K562 (cell line): ENCODE measurements around the gene TIMM10. TPM values are rescaled to one million over a fixed set of nuclear protein-coding genes. Genes with fewer than 3 reads are reported as not detected.

Source experiments
- ATF4 ChIP-seq: fragments of 450-650 bp; formaldehyde crosslinking; IDR thresholded peaks from 2 replicates; pipeline ENCODE4 v1.4.0; 2022; ENCODE audit warnings: mild to moderate bottlenecking, moderate library complexity
- EP300 ChIP-seq: IDR thresholded peaks from 2 replicates; pipeline ENCODE4 v1.6.1; 2012; ENCODE audit warnings: low read length, improper control_type of control experiment
- HDAC2 ChIP-seq: fragments of 450-650 bp; IDR thresholded peaks from 2 replicates; pipeline ENCODE4 v1.6.1; 2016; ENCODE audit warnings: mild to moderate bottlenecking
- KLF1 ChIP-seq: fragments of 450-650 bp; IDR thresholded peaks from 2 replicates; pipeline ENCODE4 v1.6.1; 2016; ENCODE audit warnings: missing genetic modification characterization, missing compliant biosample characterization
- MAX ChIP-seq: sonication (generic); formaldehyde crosslinking; IDR thresholded peaks from 2 replicates; pipeline ENCODE4 v1.9.0; 2022; ENCODE audit warnings: mild to moderate bottlenecking, missing genetic modification reagents
- MGA ChIP-seq: fragments of 450-650 bp; IDR thresholded peaks from 2 replicates; pipeline ENCODE4 v1.6.1; 2016; ENCODE audit warnings: mild to moderate bottlenecking, moderate library complexity
- MIER1 ChIP-seq: fragments of 450-650 bp; IDR thresholded peaks from 2 replicates; pipeline ENCODE4 v1.6.1; 2016; ENCODE audit warnings: antibody characterized with exemption, mild to moderate bottlenecking, low read depth
- NR2C1 ChIP-seq, 2 experiments: fragments of 450-650 bp; IDR thresholded peaks; 2 replicates each; pipeline ENCODE4 v1.6.1; 2017; ENCODE audit warnings: mild to moderate bottlenecking in 2 of 2, antibody characterized with exemption in 1 of 2, inconsistent platforms in 1 of 2, missing compliant biosample characterization in 1 of 2, missing genetic modification characterization in 1 of 2
- PHF8 ChIP-seq: fragments of 200-600 bp; sonication (generic); IDR thresholded peaks from 2 replicates; pipeline ENCODE4 v1.6.1; 2012; ENCODE audit warnings: mixed run types, mild to moderate bottlenecking, inconsistent platforms, low read length, moderate library complexity, borderline replicate concordance
- POLR2A ChIP-seq: fragments of 450-650 bp; conservative IDR thresholded peaks from 2 replicates; pipeline ENCODE4 v1.6.1; 2016
- SIN3A ChIP-seq, 2 experiments: fragments of 150-350 bp in 1 of 2; IDR thresholded peaks; 2 replicates each; pipeline ENCODE4 v1.6.1; 2011 to 2016; ENCODE audit warnings: borderline replicate concordance in 2 of 2, low read depth in 2 of 2, low read length in 2 of 2, mild to moderate bottlenecking in 2 of 2, moderate library complexity in 2 of 2; ENCODE audit not compliant: control insufficient read depth in 1 of 2
- ZBTB7A ChIP-seq: IDR thresholded peaks from 2 replicates; pipeline ENCODE4 v1.6.1; 2011; ENCODE audit warnings: low read depth, mild to moderate bottlenecking, low read length, moderate library complexity, borderline replicate concordance; ENCODE audit not compliant: control insufficient read depth
- ZNF76 ChIP-seq: fragments of 250-450 bp; sonication (Bioruptor Pico); IDR thresholded peaks from 2 replicates; pipeline ENCODE4 v1.4.0; 2020; ENCODE audit warnings: mild to moderate bottlenecking, moderate library complexity, borderline replicate concordance
- polyA plus RNA-seq, 8 experiments: library from polyadenylated mRNA; depleted of rRNA in 4 of 8; stranded (reverse) in 5 of 8; unstranded in 3 of 8; fragments of >200 nt; fragmentation: Nextera tagmentation in 2 of 8; fragmentation: Illumina TruSeq in 1 of 8; extraction: Ambion mirVana in 2 of 8; extraction: Trizol in 1 of 8; gene quantifications; 2 replicates each; pipeline versions ENCODE4 v1.2.1 to v1.2.3, GENCODE V29; 2011 to 2014; ENCODE audit warnings: inconsistent platforms in 1 of 8, missing spikeins in 1 of 8
- total RNA-seq, 7 experiments: library from RNA; depleted of rRNA in 6 of 7; stranded (reverse); fragments of >200 nt in 6 of 7; fragmentation: Illumina TruSeq in 2 of 7; extraction: Trizol in 2 of 7; gene quantifications; 2 replicates each; pipeline versions ENCODE4 v1.2.1 to v1.2.3, GENCODE V29; 2011 to 2021; ENCODE audit warnings: low replicate concordance in 1 of 7

TIMM10 gene
- total and polyA plus RNA-seq, 9 of the 15 experiments (the other 6 are each of a cell fraction or from before 2014, with no cell fraction given) = 109 to 553 (median 172) TPM

GRCh38 chr11:57514538-57515331 is 15.8 kb downstream of the TIMM10 start (continued):
- TF ChIP-seq MGA = peak; percentile 80
- peak; percentile 76 for TF ChIP-seq ZBTB7A
- peak; percentile 50; the same call in 1 of the 2 replicates for TF ChIP-seq NR2C1 (IDR thresholded peaks at IDR 0.05)
- TF ChIP-seq NR2C1 (tag; IDR thresholded peaks at IDR 0.05) = no peak
- TF ChIP-seq EP300 = peak; percentile 3; the same call in 1 of the 2 replicates
- peak; percentile 46; the same call in 1 of the 2 replicates for TF ChIP-seq POLR2A
- peak; percentile 65; the same call in 1 of the 2 replicates for TF ChIP-seq MAX (CRISPR knock-in tag)
- no peak for TF ChIP-seq ATF4 (CRISPR knock-in tag)
- peak; percentile 46; the same call in 1 of the 2 replicates for TF ChIP-seq PHF8
- peak; percentile 20 to 24; a peak in 2 of 4 replicates for TF ChIP-seq SIN3A (IDR thresholded peaks at IDR 0.05; ENCODE audit: borderline replicate concordance in 2 of 2, control insufficient read depth in 1 of 2, low read depth in 2 of 2, low read length in 2 of 2)
- 0 out of 2 replicates have a peak, but pooled peaks have one; percentile 15 for TF ChIP-seq MIER1
- TF ChIP-seq HDAC2 = 0 out of 2 replicates have a peak, but pooled peaks have one; percentile 25
- no peak for TF ChIP-seq ZNF76 (CRISPR knock-in tag)
- TF ChIP-seq KLF1 (tag) = 0 out of 2 replicates have a peak, but pooled peaks have one; percentile 29
